ENCODE results near the gene IBTK. TPM values are rescaled to one million over a fixed set of nuclear protein-coding genes. Genes with fewer than 3 reads are reported as not detected.
A peak's percentile ranks its signal among the peaks of the same experiment; 100 is the strongest.
"Not testable (repeated sequence)": the region's sequence is repeated elsewhere in the genome, so short reads cannot be mapped to it uniquely, and the experiment has no call there.

Gene IBTK
- total RNA-seq, 1 donor from 2014 or later: 64.7 TPM

- DNase-seq (ENCODE audit: low read depth): peak; percentile 21
Observed at GRCh38 chr6:82248273-82248735, 760 bp upstream of the IBTK start.

DNA sequence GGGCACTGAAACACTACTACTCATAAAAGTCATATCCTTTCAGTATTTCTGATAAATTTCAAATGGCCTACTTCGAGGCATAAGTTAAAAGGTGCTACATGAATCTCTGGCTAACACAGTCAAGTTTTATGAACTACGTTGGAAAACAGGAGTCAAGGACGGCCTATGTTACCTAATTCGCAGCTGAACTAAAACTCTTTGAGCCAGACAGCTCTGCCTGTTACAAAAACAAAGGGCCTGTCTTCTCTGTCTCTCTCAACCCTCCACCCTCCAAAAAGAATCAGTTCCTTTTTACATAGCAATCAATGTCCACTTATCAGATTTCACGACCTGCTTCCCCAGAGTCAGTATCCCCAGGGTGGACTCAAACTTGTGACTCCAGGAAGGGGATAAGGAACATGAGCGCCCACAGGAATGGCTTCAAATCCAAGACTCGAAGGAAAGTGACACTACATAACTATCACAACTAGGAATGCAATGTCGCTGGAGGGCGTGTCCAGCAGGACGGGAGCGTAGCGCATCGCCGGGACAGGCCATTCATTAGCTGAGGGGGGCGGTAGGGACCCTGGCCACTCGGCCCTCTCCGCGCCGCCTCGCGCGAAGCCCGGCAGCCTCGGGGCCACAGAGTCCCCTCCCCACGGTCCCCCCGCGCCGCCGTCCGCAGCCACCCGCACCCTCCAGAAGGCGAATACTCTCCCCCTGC, 591 bp downstream of the IBTK start:
- DNase-seq (ENCODE audit: low read depth): peak; percentile 83

DNA sequence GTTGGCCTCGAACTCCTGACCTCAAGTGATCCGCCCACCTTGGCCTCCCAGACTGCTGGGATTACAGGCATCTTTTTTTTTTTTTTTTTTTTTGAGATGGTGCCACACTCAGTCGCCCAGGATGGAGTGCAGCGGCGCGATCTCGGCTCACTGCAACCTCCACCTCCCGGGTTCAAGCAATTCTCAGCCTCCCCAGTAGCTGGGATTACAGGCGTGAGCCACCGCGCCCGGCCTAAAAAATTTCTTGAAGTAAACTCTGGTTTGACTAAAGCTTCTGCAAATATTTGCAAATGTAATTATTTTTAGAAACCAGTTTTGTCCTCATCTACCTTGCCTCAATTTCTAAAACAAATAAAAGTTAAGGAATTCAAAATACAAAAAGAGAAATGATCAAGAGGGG, 1.2 kb downstream of the IBTK start:
- no peak for DNase-seq (ENCODE audit: low read depth)

DNA sequence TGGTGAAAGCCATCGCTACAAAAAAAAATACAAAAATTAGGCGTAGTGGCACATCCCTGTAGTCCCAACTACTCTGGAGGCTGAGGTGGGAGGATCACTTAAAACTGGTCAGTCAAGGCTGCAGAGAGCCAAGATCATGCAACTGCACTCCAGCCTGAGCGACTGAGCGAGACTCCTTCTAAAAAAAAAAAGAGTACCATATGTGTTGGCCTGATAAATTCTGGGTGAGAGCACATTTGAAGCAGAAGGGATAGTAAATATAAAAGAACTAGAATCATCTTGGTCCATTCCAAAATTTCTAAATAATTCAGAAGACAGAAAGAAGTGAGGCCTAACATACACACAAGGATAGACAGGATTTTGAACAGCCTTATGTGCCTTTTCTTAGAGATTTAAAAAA, 2.2 kb downstream of the IBTK start:
- no peak for DNase-seq (ENCODE audit: low read depth)

DNA sequence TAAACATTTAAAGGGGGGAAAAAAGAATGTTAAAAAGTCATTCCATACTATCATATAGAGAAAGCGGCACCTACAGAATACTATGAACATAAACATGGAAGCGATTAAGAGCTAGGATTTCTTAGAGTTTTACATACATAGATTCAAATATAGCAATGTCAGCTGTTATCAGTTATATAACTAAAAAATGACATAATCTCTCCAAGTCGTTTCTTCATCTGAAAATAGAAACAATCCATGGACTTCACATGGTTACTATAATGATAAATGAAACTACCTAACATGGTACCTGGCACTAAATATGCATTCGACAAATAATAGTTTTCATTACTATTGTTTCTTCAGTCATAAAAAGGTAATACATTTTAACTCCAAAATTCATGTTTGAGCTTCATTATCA, 3.7 kb downstream of the IBTK start:
- DNase-seq (ENCODE audit: low read depth): no peak

DNA sequence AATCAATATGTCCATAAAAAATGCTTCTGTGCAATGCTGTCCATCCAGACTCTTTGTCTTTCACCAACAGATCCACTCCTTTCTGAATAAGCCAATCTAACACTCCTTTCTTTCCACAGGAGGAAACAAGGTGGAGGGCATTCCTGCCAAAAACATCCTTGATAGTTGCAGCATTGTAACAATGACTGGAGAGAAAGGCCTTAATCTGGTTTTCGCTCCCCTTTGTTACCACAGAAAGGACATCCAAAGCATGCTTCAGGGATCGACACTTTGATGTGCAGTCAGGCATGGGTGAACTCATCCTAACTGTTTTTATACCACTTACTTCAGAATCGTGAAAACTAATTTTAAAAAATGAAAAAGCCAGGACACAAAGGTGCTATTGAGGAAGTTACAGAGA, 7.4 kb downstream of the IBTK start:
- no peak for DNase-seq (ENCODE audit: low read depth)

DNA sequence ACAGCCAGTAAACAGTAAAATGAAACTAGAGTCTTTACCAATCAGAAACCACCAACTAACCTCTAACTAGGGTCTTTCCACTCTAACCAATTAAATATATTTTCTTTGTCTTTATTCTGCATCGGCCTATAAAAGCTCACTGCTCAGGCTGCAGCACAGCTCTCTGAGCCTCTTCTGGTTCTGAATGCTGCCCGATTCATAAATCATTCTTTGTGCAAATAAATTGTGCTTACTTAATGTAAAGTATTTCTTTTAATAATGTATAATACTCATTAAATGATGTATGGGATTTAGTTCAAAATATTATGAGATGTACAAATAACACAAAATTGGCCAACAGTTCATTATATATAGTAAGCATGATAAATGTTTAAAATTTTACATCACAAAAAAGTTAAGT, 7.9 kb downstream of the IBTK start:
- DNase-seq (ENCODE audit: low read depth): no peak

DNA sequence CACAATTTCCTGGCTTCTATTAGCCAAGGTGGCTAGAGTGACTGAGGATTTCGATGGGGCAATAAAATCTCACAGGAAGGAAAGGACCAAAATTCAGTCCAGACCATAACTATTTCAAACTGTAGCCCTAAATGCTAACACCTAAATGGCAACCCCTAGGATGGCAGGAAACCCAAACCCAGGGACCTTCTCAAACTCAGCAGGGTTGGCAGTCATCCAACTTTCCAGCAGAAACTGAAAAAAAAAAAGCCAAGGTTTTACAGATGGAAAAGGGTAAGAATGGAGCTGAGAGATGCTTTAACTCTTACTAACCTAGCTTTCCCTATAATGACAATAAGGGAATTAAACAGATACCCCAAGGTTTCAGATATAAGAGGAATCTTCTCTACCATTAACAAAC, 10.5 kb downstream of the IBTK start:
- peak; percentile 28 for DNase-seq (ENCODE audit: low read depth)

- DNase-seq (ENCODE audit: low read depth): no peak
Observed at GRCh38 chr6:82227770-82228169, 19.8 kb downstream of the IBTK start.

DNA sequence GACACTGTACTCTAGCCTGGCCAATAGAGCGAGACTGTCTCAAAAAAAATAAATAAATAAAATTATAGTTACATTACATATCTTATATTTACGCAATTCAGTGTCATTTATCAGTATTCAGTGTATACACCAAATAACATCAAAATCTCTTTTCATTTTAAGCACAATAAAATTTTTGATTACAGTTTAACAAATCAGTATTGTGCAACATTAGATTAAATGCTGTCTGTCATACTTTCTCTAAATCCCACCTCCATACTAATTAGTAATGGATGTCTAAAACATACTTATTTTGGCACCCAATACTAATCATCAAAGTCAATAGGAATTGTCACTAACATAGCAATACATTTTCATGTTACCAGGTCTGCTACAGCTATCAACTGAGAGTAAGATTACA, 27.4 kb downstream of the IBTK start:
- no peak for DNase-seq (ENCODE audit: low read depth)

DNA sequence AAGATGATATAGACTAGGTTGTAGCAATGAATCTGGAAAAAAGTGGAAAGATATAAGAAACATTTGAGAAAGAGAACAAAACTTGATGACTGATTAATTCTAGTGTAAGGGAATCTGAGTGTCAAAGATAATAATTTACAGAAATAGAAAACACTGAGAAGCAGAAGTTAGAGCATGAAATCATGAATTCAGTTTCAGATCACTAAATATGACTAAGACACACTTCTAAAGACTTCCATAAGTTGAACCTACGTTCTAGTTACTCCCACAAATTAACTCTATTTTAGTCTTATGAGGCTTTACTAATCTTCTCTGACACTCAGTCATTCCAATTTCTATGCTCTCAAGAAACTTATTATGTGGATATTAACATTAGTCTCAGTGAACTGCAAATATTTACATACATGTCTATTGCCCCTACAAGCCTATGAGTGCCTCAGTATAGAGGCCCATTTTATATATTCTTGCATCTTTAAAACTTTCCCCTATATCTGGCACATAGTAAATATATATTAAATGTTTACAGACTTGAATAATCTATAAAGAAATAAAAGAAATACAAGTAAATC, 30.4 kb downstream of the IBTK start:
- DNase-seq (ENCODE audit: low read depth): no peak

DNA sequence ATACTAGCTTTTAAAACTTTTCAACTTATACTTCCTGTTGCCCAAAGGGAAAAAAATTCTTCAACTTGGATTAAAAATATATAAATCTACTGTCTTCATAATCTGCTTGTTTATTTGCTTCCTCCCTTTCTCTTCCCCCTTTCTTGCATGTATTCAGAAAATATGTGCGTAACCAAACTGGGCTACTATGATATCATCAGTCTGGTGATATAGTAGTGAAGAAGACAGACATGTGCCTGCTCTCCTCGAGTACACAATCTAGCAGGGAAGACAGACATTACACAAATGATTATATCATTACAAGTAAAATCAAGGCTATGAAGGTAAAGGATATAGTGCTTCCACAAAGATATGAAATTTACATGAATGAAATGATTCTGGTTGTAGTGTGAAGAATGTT, 31.0 kb downstream of the IBTK start:
- no peak for DNase-seq (ENCODE audit: low read depth)

- no peak for DNase-seq (ENCODE audit: low read depth)
Observed at GRCh38 chr6:82211326-82211725, 36.2 kb downstream of the IBTK start.

DNA sequence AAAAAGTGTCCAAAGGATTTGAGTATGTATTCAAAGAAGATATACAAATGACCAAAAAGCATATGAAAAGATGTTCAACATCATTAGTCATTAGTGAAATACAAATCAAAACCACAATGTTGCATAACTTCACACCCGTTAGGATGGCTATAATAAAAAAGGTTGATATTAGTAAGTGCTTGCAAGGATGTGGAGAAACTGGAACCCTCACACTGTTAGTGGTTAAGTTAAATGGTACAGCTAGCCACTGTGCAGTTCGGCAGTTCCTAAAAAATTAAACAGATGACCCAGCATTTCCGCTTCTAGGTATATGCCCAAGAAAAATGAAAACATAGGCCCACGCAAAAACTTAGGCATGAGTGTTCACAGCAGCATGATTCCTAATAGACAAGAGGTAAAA, 38.6 kb downstream of the IBTK start:
- DNase-seq (ENCODE audit: low read depth): no peak

DNA sequence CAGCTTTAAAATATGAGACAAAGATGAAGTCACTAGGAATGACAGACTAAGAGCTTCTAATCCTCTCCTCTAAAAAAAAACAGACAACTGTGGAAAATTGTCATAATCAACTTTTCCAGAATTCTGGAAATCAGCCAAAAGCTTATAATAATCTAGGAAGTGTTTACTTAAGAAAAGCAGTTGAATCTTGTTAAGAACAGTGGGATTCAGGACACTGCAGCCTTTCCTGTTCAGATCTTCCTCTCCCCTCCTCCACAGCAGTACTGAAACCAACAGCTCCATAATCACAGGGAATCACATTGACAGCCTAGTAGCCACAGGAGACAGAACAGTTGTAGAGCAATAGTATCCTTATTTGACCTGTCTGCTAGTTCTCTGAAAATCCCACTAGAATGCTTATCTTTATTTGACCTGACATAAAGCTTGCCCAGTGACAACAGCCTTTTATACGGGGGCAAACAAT, 41.6 kb downstream of the IBTK start:
- DNase-seq (ENCODE audit: low read depth): peak; percentile 69

DNA sequence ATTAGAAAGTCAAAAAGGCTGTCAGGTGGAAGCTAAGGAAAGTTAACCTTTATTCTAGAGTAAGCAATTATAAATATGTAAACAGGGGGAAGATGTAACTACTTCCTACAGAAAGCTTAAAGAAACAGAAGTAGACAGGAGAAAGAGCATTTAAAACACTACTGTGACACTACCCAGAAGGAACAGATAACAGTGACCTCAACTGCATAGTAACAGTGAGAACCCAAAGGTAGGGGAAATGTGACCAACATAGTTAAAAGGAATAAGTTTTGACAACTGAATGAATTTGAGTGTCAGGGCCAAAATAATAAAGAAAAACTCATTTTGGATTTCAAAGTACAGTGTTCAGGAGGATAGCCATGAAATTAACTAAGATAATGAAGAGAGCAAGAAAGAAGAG, 43.5 kb downstream of the IBTK start:
- DNase-seq (ENCODE audit: low read depth): no peak

GRCh38 chr6:82197784-82198183, 49.8 kb downstream of the IBTK start:
- no peak for DNase-seq (ENCODE audit: low read depth)

- DNase-seq (ENCODE audit: low read depth): not testable (repeated sequence)
Observed at GRCh38 chr6:82197245-82197644, 50.3 kb downstream of the IBTK start.

DNA sequence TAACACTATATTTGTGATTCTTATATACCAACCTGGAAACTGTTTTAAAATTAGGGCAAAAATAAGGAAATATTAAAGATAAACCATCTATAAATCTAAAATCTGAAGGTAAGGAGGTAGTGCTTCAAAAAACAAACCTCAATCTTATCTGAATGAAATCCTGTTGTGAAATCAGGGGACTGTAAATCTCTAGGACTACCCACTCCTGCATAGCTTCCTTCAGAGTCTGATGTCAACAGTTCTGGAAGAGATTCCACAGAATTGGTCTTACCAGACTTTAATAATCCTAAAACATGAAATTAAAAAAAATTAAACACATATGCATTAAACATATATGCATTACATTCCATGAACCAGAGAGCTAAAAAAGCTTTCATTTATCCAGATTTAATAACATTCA, 51.4 kb downstream of the IBTK start:
- no peak for DNase-seq (ENCODE audit: low read depth)

DNA sequence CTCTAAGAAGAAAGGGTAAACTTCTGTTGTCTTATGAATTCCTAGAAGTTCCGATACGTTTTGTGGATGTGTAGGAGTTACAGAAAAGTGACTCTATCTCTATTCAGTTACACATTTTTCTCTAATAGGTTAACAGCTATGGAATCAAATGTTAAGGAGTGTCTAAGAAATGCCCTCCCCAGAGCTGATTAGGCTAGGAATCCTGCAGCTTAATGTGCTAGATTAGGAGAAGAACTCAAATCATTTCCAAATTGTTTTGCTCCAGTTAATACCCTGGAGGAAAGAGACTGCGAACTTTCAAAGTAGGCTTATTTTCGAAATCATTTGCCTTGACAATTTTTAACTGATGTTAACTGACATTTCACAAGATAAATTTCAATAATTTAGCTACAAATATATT, 51.9 kb downstream of the IBTK start:
- no peak for DNase-seq (ENCODE audit: low read depth)

- DNase-seq (ENCODE audit: low read depth): no peak
Observed at GRCh38 chr6:82185948-82186535, 61.5 kb downstream of the IBTK start.

- no peak for DNase-seq (ENCODE audit: low read depth)
Observed at GRCh38 chr6:82183642-82184282, 63.8 kb downstream of the IBTK start.
